ENCODE results near the gene IRX2. TPM values are rescaled to one million over a fixed set of nuclear protein-coding genes. Genes with fewer than 3 reads are reported as not detected.

Gene IRX2
- total and polyA plus RNA-seq, 2 of the 8 experiments (the other 6 are each of a cell fraction or from before 2014, with no cell fraction given), result 23.4 to 40.4 TPM

GRCh38 chr5:2750026-2750757, 1.3 kb downstream of the IRX2 start (continued):
- TF ChIP-seq RBBP5 (IDR thresholded peaks at IDR 0.05; ENCODE audit: borderline replicate concordance, low read depth, low read length) (no peak), CHD2 (IDR thresholded peaks at IDR 0.05; ENCODE audit: low read length) (0 out of 2 replicates have a peak, but pooled peaks have one; percentile 3), SIRT6 (IDR thresholded peaks at IDR 0.05; ENCODE audit: low read length) (no peak), CBX8 (IDR thresholded peaks at IDR 0.05; ENCODE audit: borderline replicate concordance, low read depth, low read length) (no peak), BACH1 (IDR thresholded peaks at IDR 0.05; ENCODE audit: low read length) (peak; percentile 50; the same call in 1 of the 2 replicates), RNF2 (IDR thresholded peaks at IDR 0.05; ENCODE audit: borderline replicate concordance, low read depth, low read length, missing control alignments, poor library complexity, severe bottlenecking) (no peak), TBP (IDR thresholded peaks at IDR 0.05; ENCODE audit: low read depth, low read length) (peak; percentile 87), SRF (IDR thresholded peaks at IDR 0.05; ENCODE audit: low read depth, low read length) (peak; percentile 87), SP1 (IDR thresholded peaks at IDR 0.05; ENCODE audit: low read depth, low read length) (peak; percentile 61; the same call in 1 of the 2 replicates), YY1 (IDR thresholded peaks at IDR 0.05; ENCODE audit: low read depth, low read length) (peak; percentile 61; the same call in 1 of the 2 replicates), TAF1 (IDR thresholded peaks at IDR 0.05; ENCODE audit: low read depth, low read length) (peak; percentile 67; the same call in 1 of the 2 replicates), PHF8 (conservative IDR thresholded peaks at IDR 0.05; ENCODE audit: low read depth, low read length) (peak; percentile 70), TAF7 (optimal IDR thresholded peaks at IDR 0.05; ENCODE audit: borderline replicate concordance, low read depth, low read length) (peak; percentile 76), TEAD4 (IDR thresholded peaks at IDR 0.05; ENCODE audit: low read depth, low read length) (peak; percentile 30; the same call in 1 of the 2 replicates)
- TF ChIP-seq, protein P1, sequence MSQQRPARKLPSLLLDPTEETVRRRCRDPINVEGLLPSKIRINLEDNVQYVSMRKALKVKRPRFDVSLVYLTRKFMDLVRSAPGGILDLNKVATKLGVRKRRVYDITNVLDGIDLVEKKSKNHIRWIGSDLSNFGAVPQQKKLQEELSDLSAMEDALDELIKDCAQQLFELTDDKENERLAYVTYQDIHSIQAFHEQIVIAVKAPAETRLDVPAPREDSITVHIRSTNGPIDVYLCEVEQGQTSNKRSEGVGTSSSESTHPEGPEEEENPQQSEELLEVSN (IDR thresholded peaks at IDR 0.05), result 0 out of 2 replicates have a peak, but pooled peaks have one; percentile 7
- TF ChIP-seq, protein P2, sequence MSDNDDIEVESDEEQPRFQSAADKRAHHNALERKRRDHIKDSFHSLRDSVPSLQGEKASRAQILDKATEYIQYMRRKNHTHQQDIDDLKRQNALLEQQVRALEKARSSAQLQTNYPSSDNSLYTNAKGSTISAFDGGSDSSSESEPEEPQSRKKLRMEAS (IDR thresholded peaks at IDR 0.05), result peak; percentile 7; the same call in 1 of the 2 replicates
